ENCODE results near the gene ANKH. TPM values are rescaled to one million over a fixed set of nuclear protein-coding genes. Genes with fewer than 3 reads are reported as not detected.

Gene ANKH
- total and polyA plus RNA-seq, 2 of the 13 experiments (the other 11 are each of a cell fraction or from before 2014, with no cell fraction given): 25.0 to 36.0 TPM

GRCh38 chr5:14908172-14908571 is 36.6 kb upstream of the ANKH start:
- Histone ChIP-seq H2AFZ (ENCODE audit: low read length) (no peak overlapping the region), H3K27me3 (ENCODE audit: control insufficient read depth in 1 of 2, insufficient read depth in 2 of 2, low read length in 2 of 2) (no peaks in the 10 kb centered on the region), H3K4me2 (ENCODE audit: low read depth, low read length) (no peak overlapping the region), H3K4me1 (ENCODE audit: insufficient read depth, low read length) (no peaks in the 10 kb centered on the region; the same call in 1 of the 2 replicates), H3K79me2 (ENCODE audit: insufficient read depth, low read length) (no peaks in the 10 kb centered on the region), H3K36me3 (replicated peaks in 1 of 2; ENCODE audit: control insufficient read depth in 1 of 2, insufficient read depth in 2 of 2, low read length in 2 of 2) (no peaks in the 10 kb centered on the region), H3K9ac (ENCODE audit: insufficient read depth, low read depth, low read length) (no peak overlapping the region), H4K20me1 (ENCODE audit: insufficient read depth, low read length) (no peaks in the 10 kb centered on the region), H3K27ac (ENCODE audit: extremely low read length, insufficient read depth, low read length) (no peak overlapping the region), H3K9me3 (ENCODE audit: low read length) (no peaks in the 10 kb centered on the region), H3K4me3 (replicated peaks in 1 of 3; ENCODE audit: insufficient read depth in 1 of 3, low read depth in 2 of 3, low read length in 3 of 3) (no peak overlapping the region)
- 41% methylated on average over 6 of the region's 6 CpGs for WGBS (ENCODE audit: low lambda C conversion rate)
- ChIA-PET CTCF (ENCODE audit: low intra/inter-chr PET ratio, low total read pairs) (no interaction called here), POLR2A (no interaction called here)
- no peak for DNase-seq (ENCODE audit: low spot score)
- intact Hi-C loops (cut with micrococcal nuclease; ENCODE audit: unreplicated experiment): no loop called here
- ATAC-seq: no peak
- no peak for FAIRE-seq
- TF ChIP-seq ZGPAT (CRISPR knock-in tag; IDR thresholded peaks at IDR 0.05) (no peak), KLF6 (CRISPR knock-in tag; IDR thresholded peaks at IDR 0.05) (no peak), ZNF24 (IDR thresholded peaks at IDR 0.05) (no peak), ATRX (CRISPR knock-in tag; IDR thresholded peaks at IDR 0.05; ENCODE audit: borderline replicate concordance) (no peak), RERE (CRISPR knock-in tag; IDR thresholded peaks at IDR 0.05; ENCODE audit: low read depth) (no peak), PAF1 (CRISPR knock-in tag; IDR thresholded peaks at IDR 0.05) (no peak)
- in situ Hi-C loops (cut with HindIII; ENCODE audit: extremely low pct_ligation_motif_present, low pct_unique_long_range_greater_than_20kb): no loop called here
- no TSS peak for BruUV-seq (replicated peaks)
